CD4-positive, alpha-beta T cell treated with Interleukin-4 for 1 hour (primary cell): ENCODE data around the gene MYDGF.
A peak's percentile ranks its signal among the peaks of the same experiment; 100 is the strongest.

Experiments used
- DNase-seq, 2 donors: peaks; one replicate each; pipeline ENCODE4 v3.0.0-alpha.2; 2020 to 2022

The MYDGF gene

DNA sequence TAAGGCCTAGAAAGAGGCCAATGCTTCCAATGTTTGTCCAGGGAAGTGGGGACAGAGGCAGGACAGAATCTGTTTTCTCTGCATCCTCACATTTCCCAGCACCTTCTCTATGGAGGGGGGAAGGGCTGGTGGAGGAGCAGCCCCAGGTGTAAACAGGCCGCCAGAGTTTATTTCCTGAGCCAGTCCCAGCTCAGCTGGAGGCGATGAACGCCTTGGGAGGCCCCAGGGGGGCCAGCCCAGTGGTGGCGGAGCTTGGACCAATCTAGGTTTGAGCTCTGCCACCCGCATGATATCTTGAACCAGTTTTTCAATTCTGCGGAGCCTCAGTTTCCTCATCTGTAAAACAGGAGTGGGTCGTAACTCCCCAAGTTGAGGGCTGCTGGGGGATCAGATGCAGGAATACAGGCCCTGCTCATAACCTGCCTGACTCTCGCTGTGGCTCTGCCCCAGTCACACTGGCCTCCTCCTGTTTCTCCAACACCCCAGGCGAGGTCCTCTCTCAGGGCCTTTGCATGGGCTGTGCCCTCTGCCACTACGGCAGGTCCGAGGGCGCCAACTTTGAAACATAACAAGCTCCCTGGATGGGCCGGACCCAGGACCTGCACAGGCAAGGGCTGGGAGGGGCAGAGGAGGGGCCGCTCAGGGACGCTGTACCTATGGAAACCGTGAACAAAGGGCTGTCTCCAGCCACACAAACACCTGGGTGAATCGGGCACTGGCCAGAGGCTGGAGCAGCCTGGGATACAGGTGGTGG, 29.7 kb downstream of the MYDGF start:
- DNase-seq = no peak

DNA sequence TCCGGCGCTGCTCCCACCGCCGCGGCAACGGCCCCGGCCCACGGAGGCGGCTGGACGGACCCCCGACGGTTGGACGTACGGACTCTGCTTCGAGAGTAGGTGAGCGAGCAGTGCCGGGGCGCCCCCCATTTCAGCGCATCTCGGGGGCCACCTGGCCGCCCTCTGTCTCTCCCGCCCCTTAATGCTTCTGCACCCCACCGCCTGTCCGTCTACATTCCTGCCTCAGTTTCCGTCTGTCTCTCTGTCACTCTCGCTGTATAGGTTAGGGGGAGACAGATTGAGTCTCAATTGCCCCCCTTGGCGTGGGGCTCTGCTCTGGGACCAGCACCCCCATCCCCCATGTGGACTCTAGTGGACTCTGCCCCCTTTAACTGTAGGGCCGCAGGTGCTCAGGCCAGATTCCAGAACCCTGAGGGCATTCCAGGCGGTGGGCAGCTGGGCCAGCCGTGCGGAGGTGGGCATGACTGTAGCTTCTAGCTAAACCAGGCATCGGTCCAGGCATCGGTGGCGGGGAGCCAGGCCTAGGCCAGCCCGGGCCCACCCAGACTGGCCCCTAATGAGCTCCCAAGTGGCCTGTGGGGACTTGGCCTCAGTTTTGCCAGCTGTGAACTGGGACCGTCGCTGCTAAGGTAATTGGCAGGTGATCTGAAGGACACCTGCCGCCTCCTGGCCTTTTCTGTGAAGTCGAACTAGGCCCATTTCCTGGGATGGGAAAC, 30.5 kb downstream of the MYDGF start:
- DNase-seq = no peak

DNA sequence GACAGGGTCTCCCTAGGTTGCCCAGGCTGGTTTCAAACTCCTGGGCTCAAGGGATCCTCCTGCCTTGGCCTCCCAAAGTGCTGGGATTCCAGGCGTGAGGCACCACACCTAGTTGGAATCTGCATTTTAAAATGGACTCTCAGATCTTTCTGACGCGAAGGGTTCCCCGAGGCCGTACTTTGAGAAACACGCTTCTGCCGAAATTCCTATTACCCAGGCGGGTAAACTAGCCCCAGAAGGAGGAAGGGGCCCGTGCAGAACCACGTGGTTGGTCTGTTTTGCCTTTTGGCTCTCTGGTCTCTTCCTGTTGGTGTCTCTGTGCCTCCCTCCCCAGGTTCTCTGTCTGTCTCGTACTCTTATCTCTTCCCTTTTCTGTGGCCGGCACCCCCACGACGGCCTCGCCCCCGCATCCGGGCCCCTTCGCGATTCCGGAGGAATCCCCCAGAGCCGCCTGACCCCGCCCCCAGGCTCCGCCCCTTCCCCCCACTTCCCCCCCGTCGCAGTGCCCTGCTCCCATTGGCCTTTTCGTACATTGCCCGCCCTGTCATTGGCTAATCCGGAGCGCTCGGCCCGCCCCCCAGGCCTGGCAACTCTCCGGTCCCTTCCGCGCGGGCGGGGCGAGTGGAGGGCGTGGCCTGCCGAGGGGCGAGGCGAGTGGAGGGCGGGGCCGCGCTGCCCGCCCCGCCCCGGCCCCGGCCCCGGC, 31.2 kb downstream of the MYDGF start, which contains the start of gene TNFAIP8L1:
Gene TNFAIP8L1 (plus strand): TSS at position 689 of the 703 bp plus-strand sequence. CDS start 12,354 bp downstream, outside the sequence.
- DNase-seq = peak; percentile 98 to 99

DNA sequence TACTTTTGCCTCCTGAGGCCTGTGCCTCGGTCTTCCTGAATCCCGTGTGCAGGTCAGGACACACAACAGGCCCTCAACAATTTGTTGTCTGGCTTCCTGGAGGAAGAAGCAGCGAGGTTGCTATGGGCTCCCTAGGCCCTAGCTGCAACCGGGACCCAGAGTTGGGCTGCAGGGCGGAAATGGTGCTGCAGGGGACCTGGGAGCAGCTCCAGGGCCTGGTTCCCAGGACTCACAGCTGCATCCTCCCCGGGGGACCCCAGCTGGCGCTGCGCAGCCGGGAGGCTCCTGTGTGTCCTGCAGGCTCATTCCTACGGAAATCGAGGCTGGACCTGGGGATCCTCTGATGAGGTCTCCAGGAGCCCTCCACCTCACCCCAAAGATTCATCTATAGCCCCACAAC, 31.8 kb downstream of the MYDGF start:
- no peak for DNase-seq

DNA sequence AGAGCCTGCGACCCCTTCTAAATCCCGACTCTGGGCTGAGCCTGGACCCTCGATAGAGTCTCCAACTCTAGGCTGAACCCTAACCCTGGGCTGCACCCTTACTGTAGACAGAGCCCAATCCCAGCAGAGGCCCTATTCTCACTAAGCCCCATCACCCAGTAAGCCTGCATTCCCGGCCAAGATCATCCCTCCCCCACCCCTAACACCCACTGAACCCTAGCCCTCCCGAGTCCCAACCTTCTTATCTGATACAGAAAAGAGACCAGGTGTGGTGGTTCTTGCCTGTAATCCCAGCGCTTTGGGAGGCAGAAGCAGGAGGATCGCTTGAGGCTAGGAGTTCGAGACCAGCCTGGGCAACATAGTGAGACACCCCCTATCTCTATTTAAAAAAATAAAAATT, 33.4 kb downstream of the MYDGF start:
- DNase-seq = no peak

DNA sequence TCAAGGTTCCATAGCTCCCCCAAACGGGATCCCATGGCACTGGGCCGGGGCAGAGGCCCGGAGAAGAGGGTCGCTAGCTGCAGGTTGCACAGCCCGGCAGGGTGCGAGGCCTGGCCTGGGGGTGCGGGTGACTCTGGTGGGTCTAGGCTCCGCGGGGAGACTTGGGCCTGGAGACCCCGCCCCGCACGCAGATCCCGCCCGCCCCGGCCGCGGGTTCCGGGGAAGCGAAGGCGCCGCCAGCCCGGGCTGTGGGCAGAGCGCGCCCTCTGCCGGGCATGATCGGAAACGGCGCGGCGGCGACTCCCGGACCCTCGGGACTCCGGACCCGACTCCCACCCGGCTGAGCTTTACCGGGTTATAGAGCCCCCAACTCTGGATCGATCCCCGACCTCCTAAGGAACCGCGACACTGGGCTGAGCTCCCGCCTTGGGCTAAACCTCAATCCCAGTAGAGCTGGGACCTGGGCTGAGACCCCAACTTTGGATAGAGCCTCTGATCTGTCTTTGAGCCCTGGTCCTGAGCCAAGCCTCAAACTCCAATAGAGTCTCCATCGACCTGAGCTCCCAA, 33.9 kb downstream of the MYDGF start:
- DNase-seq = peak; percentile 74 to 77

DNA sequence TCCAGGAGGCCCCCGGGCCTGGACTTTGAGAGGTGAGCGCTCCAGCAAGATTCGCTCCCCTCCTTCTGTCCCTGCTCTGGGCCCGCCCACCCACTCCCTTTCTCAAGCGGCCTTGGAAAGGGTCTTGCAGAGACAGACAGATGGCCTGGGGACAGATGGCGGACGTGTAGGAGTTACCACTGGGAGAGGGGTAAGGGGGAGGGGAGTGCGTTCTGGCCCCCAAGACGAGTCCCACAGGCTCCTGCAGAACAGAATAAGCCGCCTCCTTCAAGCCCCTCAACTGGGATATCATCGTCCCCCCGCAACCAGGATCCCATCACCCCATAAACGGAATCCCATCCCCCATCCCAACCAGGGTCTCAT, 34.4 kb downstream of the MYDGF start:
- DNase-seq = no peak

DNA sequence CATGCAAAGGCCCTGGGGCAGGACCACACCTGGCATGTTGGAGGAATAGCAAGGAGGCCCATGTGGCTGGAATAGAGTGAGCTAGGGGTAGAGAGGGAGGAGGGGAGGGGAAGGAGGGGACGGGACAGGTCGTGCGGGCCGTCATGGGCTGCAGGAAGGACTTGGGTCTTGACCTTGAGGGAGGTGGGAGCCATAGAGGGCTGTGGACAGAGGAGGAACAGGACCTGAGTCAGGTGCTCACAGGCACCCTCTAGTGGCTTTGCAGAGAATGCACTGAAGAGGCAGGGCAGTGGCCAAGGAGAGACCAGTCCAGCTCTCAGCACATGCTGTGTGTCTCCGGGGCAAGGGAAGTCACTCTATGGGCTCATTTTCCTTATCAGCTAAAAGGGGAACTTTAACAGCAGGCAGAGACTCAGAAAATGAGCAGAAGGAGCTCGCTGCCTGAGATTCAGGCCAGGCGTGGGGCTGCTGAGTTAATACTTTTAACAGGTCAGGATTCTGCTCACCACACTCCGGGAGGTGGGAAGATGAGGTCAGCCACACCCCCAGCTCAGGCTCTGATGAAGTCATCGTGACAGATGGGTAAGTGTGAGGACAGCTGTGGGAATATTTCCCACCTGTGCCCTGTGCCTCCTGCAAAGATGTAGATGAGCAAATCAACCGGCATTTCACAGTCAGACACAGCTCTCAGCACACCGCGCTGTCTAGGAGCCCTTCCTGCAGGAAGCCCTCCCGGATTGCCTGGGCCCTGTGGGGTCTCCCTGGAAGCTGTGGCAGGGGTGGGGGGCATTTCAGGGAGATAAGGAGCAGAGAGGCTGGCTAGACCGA, 36.8 kb downstream of the MYDGF start:
- peak; percentile 66 to 83 for DNase-seq

DNA sequence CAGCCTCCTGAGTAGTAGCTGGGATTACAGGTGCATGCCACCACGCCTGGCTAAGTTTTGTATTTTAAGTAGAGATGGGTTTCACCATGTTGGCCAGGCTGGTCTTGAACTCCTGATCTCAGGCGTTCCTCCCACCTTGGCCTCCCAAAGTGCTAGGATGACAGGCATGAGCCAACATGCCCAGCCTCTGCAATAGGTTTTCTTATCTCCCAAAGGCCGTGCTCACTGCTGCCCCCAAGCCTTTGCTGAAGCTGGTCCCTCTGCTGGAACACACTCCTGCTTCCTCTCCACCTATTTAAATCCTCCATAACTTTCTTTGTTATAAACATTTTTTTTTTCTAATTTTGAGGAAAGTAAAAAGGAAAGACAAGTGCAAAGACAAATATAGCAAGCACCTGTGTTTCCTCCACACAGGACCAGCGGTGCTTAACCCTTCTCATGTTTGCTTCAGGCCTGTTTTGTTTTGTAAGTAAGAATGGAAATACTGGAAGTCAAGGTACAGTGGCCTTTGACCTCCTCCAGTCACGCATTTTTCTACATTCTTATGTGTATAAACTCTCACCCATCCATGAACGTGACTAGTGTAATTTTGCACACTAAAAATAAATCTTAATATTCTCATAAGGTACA, 45.3 kb downstream of the MYDGF start:
- DNase-seq = no peak

DNA sequence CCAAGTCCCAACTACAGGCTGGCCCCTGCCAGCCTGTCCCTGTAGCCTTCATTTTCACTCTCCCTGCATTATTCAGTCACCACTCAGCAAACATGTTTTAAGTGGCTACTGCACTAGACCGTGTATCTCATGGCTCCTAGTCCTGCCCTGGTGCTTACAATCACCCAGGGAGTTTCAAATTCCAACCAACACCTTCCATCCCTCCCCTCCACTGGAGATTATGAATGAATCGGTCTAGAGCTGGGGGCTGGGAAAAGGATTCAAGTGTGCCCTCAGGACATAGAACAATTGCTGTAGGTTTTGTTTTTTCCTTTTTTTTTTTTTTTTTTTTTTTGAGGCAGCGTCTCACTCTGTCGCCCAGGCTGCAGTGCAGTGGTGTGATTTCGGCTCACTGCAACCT, 45.8 kb downstream of the MYDGF start:
- DNase-seq = no peak

DNA sequence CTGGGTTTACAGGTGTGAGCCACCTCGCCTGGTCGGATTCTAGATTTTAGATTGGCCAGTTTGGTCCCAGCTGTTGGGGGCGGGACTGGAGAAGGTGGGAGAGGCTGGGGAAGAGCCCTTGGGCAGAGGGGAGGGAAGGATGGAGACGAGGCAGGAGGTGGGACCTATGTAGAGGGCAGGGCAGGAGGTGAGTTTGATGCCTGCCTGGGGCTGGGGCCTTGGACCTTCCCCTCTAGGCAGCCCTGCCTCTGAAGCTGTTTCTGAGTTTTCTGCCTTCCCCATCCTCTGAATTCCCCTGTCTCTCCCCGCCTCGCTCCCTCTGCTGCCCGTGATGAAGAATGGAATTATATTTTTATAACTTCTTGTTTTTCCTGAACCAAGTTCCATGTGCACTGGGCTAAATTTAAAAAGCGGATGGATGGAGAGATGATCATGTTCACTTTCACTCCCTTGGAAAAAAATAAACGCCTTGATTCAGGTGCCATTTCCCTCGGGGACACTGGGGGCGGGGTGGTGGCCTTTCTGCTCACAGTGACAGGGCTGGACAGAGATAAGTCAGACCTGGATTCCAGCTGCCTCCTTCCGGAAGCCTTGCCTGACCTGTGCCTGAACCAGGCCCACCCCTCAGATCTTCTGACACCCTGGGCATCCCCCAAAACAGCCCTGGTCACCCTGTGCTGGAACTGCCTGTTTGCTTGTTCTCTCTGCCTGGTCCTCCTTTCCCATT, 47.3 kb downstream of the MYDGF start:
- DNase-seq = no peak

DNA sequence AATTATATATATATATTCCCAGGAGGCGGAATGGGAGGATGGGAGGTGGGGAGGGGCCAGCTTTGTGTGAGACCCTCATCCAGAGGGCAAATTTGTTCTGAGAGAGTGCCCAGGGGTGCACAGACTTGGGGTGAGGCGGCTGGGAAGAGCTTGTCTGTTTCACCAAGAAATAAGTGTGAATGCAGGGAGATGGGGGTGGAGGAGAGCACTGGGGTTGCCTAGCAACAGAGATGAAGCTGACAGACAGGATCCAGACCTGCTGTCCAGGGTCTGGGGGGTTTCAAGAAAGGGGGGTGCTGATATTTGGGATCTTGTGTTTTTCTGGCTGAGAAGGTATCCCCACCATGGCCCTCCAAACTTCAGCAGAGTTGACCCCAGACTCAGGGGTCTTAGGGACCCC, 49.5 kb downstream of the MYDGF start:
- no peak for DNase-seq

DNA sequence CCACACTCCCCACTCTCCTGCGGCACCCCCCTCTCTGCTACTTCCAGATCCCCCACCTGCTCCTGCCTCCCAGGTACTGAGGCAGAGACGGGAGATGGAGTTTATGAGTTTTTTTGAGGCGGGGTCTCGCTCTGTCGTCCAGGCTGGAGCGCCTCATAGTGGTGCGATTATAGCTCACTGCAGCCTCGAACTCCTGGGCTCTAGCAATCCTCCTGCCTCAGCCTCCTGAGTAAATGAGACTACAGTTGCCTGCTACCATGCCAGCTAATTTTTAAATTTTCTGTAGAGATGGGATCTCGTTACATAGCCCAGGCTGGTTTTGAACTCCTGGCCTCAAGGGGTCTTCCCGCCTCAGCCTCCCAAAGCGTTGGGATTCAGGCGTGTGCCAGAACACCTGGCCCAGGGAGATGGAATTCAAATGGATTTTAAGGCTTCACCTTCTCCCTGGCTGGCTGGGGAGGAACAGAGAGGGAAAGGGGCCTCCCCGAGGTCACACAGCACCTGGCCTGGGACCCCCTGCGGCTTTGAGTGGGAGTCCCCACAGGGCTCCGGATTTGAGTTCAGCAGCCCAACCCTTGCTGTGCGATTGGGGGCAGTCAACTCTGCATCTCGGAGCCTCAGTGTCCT, 50.4 kb downstream of the MYDGF start:
- DNase-seq = no peak

DNA sequence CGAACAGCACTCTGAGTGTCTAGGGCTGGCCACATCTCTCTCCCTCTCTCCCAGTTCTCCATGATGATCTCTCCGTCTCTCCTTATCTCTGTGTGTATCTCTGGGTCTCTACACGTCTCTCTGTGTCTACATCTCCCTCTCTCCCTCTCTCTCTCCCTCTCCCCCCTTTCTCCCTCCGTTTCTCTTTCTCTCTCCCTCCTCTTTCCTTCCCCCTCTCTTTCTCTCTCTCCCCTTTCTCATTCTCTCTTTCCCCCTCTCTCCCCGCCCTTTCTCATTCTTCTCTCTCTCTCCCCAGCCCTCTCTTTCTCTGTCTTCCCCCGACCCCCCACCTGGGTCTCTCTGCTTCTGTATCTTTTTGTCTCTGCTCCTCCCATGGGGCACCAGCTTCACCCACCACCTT, 52.1 kb downstream of the MYDGF start:
- no peak for DNase-seq

DNA sequence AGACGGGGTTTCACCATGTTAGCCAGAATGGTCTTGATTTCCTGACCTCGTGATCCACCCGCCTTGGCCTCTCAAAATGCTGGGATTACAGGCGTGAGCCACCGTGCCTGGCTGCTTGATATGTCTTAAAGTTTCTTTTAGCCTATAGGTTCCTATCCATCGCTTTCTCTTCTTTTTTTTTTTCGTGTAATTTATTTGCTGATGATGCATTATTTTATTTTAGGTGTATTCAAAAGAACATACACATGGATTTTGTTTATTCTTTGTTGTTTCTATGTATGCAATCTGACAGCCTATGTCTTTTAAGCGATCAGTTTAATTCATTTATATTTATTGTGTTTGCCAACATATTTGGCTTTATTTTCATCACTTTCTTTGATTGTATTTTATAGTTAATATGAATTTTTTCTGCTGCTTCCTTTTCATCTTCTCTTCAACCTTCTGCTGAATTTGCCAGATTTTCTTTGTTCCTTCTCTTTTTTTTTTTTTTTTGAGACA, 56.8 kb downstream of the MYDGF start:
- DNase-seq = no peak

DNA sequence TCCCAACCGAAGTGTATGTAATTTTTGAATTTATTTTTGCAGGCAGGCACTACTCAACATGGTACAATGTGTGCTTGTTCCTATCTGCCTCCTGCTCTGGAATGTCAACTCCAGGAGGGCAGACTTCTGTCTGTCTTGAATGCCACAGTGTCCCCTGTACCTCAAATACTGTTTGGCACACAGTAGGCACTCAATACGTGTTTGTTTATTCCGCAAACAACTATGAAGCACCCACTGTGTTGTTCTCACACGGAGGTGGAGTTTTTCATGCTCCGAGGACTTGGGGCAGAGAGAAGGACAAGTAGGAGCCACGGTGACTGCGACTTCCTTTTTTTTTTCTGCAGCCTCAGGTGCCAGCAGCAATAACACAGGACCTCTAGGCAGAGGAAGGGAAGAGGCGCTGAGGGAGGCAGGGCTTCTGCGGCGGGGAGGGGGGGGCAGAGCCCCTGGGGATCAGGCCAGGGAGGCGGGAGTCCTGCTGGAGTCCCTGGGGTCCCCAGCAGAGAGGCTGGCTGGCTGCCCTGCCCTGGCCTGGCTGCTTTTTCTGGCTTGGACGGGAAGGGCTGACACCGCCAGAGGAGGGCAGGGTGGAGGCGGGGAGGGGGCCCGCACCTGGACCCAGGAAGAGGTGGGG, 60.1 kb downstream of the MYDGF start:
- no peak for DNase-seq
